Stimulated activated CD8-positive, alpha-beta memory T cell treated with anti-CD3 and anti-CD28 coated beads, Interleukin-2, amount 100 ng/mL, for 48 hours (primary cell): ENCODE data around the gene RANBP1.

Experiments
- DNase-seq, 2 donors: peaks; one replicate each; pipeline ENCODE4 v3.0.0-alpha.2; 2020; ENCODE audit warnings: low read depth in 2 of 2

RANBP1 gene

DNA sequence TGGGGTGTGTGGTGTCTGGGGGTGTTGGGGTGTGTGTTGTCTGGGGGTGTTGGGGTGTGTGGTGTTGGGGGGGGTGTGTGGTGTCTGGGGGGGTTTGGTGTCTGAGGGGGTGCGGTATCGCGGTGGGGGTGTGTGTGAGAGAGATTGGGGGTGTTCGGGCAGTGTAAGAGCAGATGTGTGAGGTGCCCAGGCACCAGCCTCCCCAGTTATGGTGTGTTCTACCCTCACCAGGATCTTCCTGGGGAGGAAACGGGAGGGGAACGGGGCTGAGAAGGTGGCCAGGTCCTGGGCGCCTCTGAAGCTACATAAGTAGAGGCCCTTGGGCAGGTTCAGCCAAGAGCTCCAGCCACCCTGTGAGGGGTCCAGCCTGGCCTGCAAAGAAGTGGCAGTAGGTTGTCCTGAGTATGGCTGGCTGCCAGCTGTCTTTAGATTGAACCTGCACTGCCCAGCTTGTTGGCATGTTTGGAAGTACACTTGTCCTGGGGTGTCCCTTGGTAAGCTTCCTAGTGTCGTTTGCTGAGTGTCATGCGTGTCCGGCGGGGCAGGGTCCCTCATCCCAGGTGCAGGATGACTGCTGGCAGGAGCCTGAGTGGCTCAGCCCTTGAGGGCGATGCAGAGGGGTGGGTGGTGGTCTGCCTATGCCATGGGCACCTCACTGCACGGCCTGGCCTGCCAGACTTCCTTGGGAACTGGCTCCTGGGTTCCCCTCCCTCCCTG, 7.6 kb downstream of the RANBP1 start:
- no peak for DNase-seq

DNA sequence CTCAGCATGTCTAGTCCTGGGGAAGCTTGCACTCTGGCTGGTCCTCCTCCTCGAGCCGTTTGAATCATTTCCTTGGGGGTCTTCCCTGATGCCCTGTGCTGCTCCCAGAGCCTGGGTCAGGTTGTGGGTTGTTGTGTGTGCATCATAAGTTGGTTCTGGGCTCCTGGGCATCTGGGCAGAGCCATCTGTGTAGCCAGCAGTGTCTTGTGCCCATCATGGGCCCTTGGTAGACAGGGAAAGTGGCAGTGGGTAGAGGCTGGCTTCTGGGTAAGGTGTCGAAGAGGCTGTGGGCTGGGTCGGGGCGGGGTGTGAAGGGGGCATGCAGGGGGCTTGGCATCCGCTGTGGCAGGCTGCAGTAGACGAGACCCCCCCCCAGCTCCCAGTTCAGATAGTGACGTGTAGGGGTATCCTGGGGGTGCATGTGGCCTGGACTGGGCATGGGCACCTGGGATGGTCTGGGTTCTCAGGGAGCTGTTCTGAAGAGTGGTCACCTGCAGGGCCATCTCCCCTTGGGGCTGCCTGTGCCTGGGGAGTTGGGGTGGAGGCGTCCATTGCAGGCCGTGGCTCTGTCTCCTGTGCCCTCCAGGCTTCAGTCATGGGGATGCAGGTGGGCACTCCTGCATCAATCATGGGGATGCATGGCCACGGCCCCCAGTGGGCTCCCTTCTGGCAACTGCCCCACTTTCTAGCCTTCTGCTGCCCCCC, 8.3 kb downstream of the RANBP1 start:
- DNase-seq: no peak

DNA sequence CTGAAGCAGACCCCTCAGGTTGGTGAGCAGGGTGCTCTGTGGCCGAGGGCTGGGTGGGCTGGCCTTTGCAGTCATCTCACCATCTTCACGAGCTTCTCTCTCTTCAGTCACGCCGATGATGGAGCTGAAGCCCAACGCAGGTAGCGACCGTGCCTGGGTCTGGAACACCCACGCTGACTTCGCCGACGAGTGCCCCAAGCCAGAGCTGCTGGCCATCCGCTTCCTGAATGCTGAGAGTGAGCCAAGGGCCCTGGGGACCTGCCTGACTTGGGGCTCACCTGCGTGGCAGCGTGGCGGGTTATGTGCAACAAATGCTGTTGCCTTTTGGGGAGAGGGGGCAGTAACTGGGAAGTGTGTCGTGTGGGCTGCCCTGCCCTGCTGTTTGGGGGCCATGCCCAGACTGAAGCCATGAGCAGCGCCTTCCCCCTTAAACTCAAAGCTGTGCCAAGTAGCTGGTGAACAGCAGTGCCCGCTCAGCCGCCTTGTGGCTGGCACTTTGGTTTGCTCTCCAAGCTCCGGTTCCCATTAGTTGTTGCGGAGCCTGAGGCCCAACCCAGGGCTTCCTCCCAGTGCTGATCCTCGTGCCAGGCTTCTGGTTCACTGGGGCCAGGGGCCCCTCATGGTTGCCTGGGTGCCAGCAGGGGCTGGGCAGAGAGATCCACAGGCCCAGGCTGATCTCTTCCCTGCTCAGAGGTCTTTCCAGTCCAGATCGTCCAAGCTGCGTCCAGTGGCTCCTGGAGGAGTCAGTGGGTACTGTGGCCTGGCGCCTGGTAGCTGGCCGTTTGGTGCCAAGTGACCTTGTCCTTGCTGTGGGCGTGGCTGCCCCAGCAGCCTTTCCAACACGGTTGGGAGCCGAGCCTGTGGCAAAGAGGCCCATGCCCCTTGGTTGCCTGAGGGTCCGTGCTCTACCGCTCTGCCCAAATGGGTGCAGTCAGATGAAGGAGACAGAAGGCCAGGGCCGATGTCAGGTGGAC, 9.6 kb downstream of the RANBP1 start:
- no peak for DNase-seq

DNA sequence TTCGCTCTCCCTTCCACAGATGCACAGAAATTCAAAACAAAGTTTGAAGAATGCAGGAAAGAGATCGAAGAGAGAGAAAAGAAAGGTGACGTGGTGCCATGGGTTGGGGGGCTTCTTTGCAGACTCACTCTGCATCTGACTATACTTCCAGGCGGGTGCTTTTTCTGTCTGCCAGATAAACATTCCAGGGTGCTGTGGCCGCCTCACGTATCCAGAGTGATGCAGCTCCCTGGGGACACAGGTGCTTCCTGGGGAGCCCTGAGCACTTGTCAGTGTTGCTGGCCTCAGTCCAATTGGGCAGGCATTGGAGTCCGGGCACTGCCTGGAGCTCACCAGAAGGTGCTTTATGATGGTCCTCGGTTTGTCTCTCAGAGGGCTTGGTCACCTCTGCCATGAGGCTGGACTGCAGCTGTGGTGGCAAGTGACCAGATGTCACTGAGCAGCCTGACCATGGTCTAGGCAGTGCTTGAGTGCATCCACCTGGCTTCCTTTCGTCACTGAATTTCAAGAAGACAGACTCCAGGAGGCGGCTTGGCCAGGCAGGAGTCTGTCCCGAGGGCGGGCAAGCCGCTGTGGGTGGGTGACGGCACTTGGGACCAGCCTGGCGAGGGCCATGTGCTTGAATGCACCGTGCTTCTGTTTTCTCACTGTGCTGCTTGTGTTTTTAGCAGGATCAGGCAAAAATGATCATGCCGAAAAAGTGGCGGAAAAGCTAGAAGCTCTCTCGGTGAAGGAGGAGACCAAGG, 10.6 kb downstream of the RANBP1 start:
- no peak for DNase-seq

DNA sequence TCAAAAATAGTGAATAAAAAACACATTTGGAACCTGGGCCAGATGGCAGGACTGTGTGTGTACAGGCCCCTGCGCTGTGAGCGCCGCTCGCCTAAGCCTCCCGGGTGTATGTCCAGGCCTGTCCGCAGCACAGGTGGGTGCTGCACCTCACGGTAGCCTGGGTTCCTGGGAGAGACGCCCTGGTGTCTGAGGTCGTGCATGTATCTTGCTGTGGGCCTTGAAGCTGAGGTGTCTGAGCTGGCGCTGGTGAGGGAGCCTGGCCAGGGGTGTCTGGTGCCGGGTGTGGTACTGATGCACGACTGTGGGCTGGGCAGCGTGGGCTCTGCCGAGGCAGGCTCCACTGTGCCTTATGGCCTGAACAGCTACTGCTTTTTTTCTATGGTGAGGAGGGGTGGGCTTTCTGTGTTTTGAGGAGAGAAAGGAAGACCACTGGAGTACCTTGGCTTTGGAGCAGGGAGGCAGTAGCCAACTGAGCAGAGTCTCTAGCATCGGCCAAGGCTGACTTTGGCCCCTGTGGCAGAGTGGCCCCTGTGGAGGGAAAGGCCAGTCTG, 11.5 kb downstream of the RANBP1 start:
- DNase-seq: no peak

DNA sequence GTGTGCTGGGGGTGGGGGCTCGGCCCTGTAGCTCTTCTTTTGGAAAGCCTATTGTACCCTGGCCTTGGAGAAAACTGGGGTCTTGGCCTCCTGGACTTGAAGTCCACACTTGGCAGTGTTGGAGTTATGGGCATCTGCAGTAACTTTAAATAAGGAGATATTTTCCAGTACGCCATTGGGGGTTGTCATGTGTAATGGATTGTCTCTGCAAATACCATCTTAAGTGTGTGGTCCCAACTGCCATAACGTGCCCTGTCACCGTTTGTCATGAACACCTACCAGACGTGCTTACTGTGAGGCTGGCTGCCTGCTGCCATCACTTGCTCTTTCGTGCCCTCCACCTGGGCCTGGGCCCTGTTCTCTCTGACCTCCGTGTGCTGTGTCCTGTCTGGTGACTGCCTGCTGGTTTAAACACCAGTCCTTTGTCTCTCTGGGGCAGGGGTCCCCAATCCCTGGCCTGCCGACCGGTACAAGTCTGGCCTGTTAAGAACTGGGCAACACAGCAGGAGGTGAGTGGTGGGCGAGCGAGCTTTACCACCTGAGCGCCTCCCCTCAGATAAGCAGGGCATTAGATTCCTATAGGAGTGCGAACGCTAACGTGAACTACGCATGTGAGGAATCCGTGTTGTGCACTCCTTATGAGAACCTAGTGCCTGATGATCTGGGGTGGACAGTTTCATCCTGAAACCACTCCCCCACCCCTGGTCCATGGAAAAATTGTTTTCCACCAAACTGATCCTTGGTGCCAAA, 12.1 kb downstream of the RANBP1 start:
- no peak for DNase-seq

DNA sequence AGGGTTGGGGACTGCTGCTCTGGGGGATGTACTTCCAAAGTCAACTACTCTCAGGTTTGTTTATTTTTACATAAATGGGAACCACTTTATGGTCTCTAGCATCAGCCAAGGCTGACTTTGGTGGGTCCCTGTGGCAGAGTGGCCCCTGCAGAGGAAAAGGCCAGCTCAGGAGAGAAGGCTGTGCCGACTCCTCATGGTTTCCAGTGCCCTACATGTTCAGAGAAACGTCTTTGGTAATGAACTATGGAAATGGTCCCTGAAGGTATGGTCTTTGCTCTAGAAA, 12.7 kb downstream of the RANBP1 start:
- no peak for DNase-seq

DNA sequence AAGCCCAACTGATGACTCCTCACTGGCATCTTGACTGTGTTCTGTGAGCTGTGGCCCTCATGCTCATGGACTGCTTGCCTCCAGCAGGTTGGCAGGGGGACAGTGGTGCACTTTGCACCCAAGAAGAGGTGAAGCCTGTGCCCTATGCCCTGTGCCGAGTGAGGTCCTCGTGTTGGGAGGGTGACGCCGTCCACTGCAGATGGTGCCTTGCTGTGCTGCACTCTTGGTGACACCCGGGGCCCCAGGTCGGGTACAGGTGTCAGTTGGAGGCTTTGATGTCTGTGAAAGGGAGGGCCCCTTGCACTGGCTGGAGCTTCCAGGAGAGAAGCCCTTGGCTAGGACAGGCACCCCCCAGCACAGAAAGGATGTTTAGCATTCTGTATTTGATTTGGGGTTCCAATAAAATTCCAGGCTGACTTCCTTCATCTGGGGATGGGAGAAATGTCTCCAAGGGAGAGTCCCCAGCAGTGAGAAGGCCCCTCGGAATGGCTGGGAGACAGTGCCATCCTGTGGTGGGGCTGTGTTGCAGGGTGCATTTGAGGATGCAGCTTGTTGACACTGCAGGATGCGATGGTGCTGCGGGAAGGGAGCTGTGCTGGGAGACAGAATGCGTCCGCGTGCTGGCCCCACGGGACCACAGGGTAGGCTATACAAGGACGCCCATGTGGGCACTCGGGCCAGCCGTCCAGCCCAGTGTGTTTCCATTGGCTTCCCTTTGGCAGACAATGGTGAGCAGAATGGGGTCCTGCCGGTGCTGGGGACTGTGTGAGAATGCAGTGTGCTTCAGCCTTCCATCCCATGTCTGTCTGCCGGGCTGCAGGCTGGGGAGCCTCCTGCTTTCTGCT, 13.2 kb downstream of the RANBP1 start:
- peak; percentile 29 to 34 for DNase-seq

DNA sequence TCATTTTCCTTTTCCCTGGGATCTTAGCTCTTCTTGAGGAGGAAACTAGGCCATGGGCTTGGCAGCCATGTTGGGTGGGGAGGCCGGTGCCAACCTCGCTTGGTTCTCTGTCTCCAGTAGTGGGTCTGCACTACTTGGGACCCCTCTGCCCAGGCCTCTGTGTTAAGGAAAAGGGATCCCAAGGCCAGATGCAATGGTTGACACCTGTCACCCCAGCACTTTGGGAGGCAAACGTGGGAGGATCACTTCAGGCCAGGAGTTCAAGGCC, 13.8 kb downstream of the RANBP1 start:
- DNase-seq: no peak

DNA sequence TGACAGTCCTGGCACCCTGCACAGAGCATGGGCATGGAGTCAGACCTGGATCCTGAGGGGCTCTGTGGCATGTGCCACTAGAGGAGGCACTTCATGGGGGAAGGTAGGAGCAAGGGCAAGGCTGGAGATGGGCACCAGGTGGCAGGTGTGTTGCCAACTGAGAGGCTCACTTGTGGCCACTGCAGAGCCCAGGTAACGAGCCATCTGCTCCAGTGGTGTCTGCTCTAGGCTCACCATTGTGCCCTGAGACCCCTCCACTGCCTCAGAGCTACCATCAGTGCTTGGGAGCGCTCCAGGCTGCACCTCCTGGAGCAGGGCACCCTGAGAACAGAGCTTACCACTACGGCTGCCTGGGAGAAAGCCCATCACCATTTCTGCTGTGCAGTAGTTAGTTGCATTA, 14.4 kb downstream of the RANBP1 start:
- DNase-seq: no peak

DNA sequence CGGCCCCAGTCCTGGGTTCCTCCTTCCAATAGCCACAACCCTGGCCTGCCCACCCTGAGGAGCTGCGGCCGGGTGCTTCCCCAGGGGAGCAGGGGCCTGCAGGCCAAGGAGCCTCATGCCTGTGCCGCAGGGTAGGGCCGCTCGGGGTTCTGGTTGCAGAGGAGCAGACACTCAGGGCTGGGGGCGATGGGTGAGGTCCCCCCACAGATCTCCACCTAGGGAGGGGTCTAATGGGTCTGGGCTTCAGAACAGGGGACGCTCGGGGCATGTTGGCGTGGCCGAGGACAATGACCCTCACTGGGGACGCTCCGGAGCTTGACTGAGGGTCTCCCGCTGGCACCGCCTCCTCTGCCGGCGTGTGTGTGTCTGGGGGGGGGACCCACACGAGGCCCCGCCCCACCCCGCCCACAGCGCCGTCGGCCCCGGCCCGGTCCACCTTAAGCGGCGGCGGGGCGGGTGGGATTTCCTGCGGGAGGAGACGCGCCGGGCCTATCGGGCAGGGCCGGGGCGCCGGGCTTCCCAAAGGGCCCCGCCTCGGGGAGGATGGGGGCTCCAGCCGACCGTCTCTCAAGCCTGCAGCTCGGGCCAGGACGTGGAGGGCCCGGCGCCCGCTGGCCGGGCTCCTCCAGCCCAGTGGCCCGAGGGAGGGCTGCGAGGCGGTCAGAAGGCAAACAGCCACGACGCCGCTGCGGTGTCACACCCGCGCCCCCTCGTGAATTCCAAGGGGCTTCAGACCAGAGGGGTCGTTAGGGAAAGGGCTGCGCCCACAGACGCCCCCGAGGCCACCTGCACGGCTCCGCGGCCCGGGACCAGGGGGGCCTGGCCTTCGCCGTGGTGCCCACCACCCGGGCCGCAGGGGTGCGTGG, 15.1 kb downstream of the RANBP1 start:
- peak; percentile 74 to 75 for DNase-seq

DNA sequence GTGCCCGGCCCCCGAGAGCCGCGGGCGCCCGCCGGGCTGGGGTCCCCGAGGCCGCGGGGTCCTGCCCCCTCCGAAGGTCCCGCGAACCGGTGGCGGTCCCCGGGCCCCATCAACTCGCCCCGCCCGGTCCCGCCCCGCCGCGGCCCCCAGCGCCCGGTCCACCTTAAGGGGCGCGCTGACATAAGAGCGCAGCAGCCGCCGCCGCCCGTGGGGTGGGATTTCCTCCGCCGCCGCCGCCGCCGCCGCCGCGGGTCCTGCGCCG, 15.6 kb downstream of the RANBP1 start, which contains the start of gene ZDHHC8:
Gene ZDHHC8 (plus strand): TSS at position 208 of the 262 bp plus-strand sequence. CDS start 144 bp downstream, outside the sequence.
- DNase-seq: peak; percentile 25 to 36

DNA sequence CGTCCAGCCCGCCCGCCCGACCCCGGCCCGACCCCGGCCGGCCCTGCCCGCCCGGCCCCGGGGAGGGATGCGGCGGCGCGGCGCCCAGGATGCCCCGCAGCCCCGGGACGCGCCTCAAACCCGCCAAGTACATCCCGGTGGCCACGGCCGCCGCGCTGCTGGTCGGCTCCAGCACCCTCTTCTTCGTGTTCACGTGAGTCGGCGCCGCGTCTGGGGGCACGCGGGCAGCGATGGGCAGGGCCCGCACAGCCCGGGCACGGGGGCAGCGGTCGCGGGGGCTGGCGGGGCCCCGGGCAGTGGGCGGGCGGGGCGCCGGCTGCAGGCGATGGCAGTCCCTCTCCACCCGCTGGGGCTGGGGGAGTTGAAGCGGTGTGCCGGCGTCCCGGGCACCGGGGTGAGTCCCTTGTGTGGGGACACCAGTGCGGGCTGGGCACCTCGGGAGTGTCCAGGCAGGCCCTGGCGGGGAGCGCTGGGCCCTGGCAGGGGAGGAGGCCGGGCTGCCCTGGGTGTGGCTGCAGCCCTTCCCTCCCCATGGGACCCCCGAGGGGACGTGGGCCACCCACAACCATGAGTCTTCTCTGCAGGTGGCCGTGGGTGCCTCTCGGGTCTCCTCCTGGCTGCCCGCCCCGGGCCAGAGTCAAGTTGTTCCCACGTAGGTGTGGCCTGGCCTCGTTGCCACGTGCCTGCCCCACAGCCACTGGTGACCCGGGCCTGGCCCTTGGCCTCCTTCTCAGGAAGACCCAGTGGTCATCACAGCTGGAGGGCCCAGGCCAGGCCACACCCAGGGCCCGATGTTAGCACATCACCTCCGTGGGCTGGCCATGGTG, 16.2 kb downstream of the RANBP1 start:
- DNase-seq: no peak

DNA sequence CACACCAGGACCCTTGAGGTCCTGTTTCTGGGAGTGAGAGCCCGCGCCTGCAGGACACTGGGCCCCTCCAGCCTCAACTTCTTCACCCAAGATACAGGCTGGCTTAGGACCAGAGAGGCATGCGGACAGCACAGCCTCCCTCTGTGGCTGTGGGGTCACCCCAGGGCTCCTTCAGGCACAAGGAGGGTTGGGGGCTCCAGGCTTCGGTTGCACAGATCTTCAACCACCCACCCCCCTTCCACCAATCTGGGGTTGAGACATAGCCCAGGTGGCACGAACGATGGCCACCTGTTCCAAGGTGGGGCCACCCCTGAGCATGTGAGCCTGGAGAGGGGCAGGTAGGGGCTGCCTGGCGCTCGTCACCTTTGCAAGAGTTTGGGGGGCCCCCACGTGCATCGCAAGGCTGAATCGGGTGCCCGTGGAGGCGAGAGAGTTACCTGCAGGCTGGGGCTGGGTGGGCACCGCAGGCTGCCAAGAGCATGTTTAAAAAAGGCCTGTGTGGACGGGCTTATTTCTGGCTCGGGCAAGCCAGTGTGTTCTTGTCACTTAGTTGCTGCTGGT, 16.9 kb downstream of the RANBP1 start:
- DNase-seq: no peak

DNA sequence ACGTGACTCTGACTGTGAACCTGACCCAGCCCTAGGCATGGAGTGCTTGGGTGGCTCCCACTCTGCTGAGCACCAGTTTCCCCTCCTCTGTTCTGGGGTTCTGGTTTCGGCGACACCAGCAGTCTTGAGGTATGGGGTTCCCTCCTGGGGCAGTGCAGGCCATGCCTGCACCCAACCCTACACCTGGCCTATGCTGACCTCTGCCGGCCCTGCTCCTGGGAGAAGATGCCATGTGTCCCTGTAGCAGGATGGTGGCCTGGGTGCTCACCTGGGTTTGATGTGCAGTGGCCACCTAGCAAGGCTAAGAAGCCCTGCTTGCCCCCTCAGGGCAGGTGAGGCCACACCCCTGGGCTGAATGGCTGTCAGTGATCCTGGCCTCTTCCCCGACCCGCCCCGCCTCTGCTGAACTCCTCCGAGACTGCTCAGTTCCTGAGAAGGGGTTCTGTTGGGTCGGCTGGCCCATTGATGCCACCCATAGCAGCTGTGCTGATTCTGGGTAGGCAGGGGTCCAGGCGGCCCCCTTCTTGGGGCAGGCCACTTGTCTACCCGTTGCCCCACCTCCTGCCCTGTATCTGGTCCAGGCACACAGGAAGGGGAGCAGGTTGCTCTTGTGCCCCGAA, 18.1 kb downstream of the RANBP1 start:
- DNase-seq: no peak

DNA sequence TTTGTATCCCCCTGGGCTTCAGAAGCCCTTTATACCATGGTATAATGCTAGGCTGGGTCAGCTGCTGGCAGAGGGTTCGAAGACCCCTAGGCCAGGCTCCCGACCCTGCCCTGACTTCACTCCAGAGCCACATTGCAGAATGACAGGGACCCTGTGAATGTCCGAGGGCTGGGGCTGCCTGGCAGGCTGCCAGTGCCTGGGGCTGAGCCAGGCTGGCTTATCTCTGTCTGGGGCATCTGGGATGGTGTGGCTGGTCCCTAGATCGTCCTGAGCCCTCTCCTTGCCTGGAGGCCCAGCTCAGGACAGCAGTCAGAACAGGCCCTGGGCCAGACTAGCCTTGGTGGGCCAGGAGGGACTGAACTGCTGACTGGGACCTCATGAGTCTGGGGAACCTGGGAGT, 19.4 kb downstream of the RANBP1 start:
- no peak for DNase-seq

DNA sequence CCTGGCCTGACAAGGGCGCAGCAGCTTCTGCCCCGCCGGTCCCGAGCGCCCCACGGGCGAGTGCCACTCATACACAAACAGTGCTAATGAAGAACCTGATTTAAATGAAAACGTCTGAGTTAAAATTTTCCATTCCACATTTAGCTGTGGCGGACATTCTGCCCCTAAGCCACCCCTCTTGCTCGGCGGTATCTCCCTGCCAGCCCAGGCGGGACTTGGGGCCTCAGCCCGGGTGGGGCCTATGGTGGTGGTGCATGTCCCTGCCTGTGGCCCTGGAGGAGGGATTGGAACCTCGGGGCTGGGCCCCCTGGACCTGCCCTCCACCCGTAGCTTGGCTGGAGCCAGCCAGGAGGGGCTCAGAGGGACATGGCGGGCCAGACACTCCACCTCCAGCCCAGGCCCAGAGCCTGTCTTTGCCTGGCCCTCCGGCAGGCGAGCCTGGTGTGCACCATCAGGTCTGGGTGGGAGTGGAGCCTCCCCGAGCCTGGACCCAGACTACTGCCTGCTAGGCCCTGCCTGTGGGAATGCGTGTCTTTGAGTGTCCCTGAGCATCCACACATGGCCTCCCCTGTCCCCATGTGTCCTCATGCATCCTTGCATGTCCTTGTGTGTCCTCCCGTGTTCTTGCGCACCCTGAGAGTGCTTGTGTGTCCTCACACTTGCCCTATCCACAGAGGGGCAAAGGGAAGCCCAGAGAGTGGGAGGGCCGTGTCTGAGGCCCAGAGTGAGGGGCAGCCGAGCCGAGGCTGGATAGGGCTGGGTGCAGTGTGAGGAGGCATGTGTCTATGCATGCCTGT, 20.1 kb downstream of the RANBP1 start:
- no peak for DNase-seq
